GM12878 (cell line): ENCODE data around the gene NUDT1. TPM values are rescaled to one million over a fixed set of nuclear protein-coding genes. Genes with fewer than 3 reads are reported as not detected.

Experiments
- CBFB ChIP-seq: IDR thresholded peaks from 2 replicates; pipeline ENCODE4 v1.6.1; 2016; ENCODE audit warnings: antibody characterized with exemption, low read depth
- CHD4 ChIP-seq: fragments of 200-600 bp; sonication (generic); IDR thresholded peaks from 2 replicates; pipeline ENCODE4 v1.6.1; 2016; ENCODE audit warnings: mild to moderate bottlenecking
- ESRRA ChIP-seq: IDR thresholded peaks from 2 replicates; pipeline ENCODE4 v1.6.1; 2012; ENCODE audit warnings: mild to moderate bottlenecking, low read length, improper control_type of control experiment
- NFXL1 ChIP-seq: fragments of 450-650 bp; IDR thresholded peaks from 2 replicates; pipeline ENCODE4 v1.6.1; 2017; ENCODE audit warnings: antibody characterized with exemption, mild to moderate bottlenecking, borderline replicate concordance
- NR2C2 ChIP-seq: IDR thresholded peaks from 2 replicates; pipeline ENCODE4 v1.6.1; 2011; ENCODE audit warnings: borderline replicate concordance, low read depth; ENCODE audit not compliant: control insufficient read depth, insufficient read length
- SMC3 ChIP-seq: IDR thresholded peaks from 2 replicates; pipeline ENCODE4 v1.6.1; 2011; ENCODE audit warnings: low read length, improper control_type of control experiment, borderline replicate concordance
- TAF1 ChIP-seq: IDR thresholded peaks from 2 replicates; pipeline ENCODE4 v1.6.1; 2011; ENCODE audit warnings: mild to moderate bottlenecking, low read depth, low read length, borderline replicate concordance
- TARDBP ChIP-seq: IDR thresholded peaks from 2 replicates; pipeline ENCODE4 v1.6.1; 2016; ENCODE audit warnings: borderline replicate concordance
- WRNIP1 ChIP-seq: IDR thresholded peaks from 2 replicates; pipeline ENCODE4 v1.6.1; 2011; ENCODE audit warnings: low read depth, low read length, improper control_type of control experiment, borderline replicate concordance
- ZNF24 ChIP-seq: fragments of 450-650 bp; IDR thresholded peaks from 2 replicates; pipeline ENCODE4 v1.6.1; 2017; ENCODE audit warnings: antibody characterized with exemption, mild to moderate bottlenecking
- ZNF592 ChIP-seq: fragments of 450-650 bp; IDR thresholded peaks from 2 replicates; pipeline ENCODE4 v1.6.1; 2017; ENCODE audit warnings: mild to moderate bottlenecking, moderate library complexity
- ZZZ3 ChIP-seq: IDR thresholded peaks from 2 replicates; pipeline ENCODE4 v1.6.1; 2011; ENCODE audit warnings: low read depth; ENCODE audit not compliant: control insufficient read depth, insufficient read length
- polyA plus RNA-seq, 11 experiments: library from polyadenylated mRNA; depleted of rRNA in 4 of 11; unstranded in 6 of 11; stranded (reverse) in 5 of 11; fragments of >200 nt; fragmentation: Nextera tagmentation in 4 of 11; fragmentation: Illumina TruSeq in 1 of 11; extraction: Ambion mirVana in 4 of 11; extraction: Trizol in 1 of 11; gene quantifications; 1 replicate in 1 of 11; 2 replicates in 10 of 11; pipeline versions ENCODE4 v1.2.1 to v1.2.3, GENCODE V29; 2011 to 2016; ENCODE audit warnings: inconsistent platforms in 2 of 11, missing spikeins in 2 of 11, low read depth in 1 of 11
- total RNA-seq, 4 experiments: library from RNA; depleted of rRNA in 3 of 4; stranded (reverse); fragments of >200 nt in 3 of 4; fragmentation: Illumina TruSeq in 1 of 4; extraction: Trizol in 1 of 4; gene quantifications; 2 replicates each; pipeline versions ENCODE4 v1.2.1 to v1.2.3, GENCODE V29; 2013 to 2021
- TF ChIP-seq, protein P1 (sequence below): fragments of 450-650 bp; IDR thresholded peaks from 2 replicates; pipeline ENCODE4 v1.6.1; 2017; ENCODE audit warnings: mild to moderate bottlenecking, moderate library complexity
- TF ChIP-seq, protein P2 (sequence below): fragments of 450-650 bp; formaldehyde crosslinking; IDR thresholded peaks from 2 replicates; pipeline ENCODE4 v1.5.0; 2022; ENCODE audit warnings: mild to moderate bottlenecking, missing genetic modification characterization
- TF ChIP-seq, protein P3 (sequence below): fragments of 450-650 bp; IDR thresholded peaks from 2 replicates; pipeline ENCODE4 v1.6.1; 2017; ENCODE audit warnings: antibody characterized with exemption, mild to moderate bottlenecking, moderate library complexity

Gene NUDT1
- total and polyA plus RNA-seq, 10 of the 15 experiments (the other 5 are each of a cell fraction or from before 2014, with no cell fraction given) = 7.7 to 122 (median 59.2) TPM

- TF ChIP-seq WRNIP1 (no peak), SMC3 (no peak; the same call in 1 of the 2 replicates), TARDBP (no peak; the same call in 1 of the 2 replicates), NR2C2 (no peak), ZNF592 (peak; percentile 91), CBFB (peak; percentile 71; the same call in 1 of the 2 replicates), NFXL1 (no peak), CHD4 (no peak), ESRRA (no peak), TAF1 (peak; percentile 58; the same call in 1 of the 2 replicates), ZNF24 (no peak), ZZZ3 (no peak)
- TF ChIP-seq, protein P1, sequence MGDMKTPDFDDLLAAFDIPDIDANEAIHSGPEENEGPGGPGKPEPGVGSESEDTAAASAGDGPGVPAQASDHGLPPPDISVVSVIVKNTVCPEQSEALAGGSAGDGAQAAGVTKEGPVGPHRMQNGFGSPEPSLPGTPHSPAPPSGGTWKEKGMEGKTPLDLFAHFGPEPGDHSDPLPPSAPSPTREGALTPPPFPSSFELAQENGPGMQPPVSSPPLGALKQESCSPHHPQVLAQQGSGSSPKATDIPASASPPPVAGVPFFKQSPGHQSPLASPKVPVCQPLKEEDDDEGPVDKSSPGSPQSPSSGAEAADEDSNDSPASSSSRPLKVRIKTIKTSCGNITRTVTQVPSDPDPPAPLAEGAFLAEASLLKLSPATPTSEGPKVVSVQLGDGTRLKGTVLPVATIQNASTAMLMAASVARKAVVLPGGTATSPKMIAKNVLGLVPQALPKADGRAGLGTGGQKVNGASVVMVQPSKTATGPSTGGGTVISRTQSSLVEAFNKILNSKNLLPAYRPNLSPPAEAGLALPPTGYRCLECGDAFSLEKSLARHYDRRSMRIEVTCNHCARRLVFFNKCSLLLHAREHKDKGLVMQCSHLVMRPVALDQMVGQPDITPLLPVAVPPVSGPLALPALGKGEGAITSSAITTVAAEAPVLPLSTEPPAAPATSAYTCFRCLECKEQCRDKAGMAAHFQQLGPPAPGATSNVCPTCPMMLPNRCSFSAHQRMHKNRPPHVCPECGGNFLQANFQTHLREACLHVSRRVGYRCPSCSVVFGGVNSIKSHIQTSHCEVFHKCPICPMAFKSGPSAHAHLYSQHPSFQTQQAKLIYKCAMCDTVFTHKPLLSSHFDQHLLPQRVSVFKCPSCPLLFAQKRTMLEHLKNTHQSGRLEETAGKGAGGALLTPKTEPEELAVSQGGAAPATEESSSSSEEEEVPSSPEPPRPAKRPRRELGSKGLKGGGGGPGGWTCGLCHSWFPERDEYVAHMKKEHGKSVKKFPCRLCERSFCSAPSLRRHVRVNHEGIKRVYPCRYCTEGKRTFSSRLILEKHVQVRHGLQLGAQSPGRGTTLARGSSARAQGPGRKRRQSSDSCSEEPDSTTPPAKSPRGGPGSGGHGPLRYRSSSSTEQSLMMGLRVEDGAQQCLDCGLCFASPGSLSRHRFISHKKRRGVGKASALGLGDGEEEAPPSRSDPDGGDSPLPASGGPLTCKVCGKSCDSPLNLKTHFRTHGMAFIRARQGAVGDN = peak; percentile 100
- TF ChIP-seq, protein P2, sequence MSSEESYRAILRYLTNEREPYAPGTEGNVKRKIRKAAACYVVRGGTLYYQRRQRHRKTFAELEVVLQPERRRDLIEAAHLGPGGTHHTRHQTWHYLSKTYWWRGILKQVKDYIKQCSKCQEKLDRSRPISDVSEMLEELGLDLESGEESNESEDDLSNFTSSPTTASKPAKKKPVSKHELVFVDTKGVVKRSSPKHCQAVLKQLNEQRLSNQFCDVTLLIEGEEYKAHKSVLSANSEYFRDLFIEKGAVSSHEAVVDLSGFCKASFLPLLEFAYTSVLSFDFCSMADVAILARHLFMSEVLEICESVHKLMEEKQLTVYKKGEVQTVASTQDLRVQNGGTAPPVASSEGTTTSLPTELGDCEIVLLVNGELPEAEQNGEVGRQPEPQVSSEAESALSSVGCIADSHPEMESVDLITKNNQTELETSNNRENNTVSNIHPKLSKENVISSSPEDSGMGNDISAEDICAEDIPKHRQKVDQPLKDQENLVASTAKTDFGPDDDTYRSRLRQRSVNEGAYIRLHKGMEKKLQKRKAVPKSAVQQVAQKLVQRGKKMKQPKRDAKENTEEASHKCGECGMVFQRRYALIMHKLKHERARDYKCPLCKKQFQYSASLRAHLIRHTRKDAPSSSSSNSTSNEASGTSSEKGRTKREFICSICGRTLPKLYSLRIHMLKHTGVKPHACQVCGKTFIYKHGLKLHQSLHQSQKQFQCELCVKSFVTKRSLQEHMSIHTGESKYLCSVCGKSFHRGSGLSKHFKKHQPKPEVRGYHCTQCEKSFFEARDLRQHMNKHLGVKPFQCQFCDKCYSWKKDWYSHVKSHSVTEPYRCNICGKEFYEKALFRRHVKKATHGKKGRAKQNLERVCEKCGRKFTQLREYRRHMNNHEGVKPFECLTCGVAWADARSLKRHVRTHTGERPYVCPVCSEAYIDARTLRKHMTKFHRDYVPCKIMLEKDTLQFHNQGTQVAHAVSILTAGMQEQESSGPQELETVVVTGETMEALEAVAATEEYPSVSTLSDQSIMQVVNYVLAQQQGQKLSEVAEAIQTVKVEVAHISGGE (CRISPR knock-in tag) = no peak
- TF ChIP-seq, protein P3, sequence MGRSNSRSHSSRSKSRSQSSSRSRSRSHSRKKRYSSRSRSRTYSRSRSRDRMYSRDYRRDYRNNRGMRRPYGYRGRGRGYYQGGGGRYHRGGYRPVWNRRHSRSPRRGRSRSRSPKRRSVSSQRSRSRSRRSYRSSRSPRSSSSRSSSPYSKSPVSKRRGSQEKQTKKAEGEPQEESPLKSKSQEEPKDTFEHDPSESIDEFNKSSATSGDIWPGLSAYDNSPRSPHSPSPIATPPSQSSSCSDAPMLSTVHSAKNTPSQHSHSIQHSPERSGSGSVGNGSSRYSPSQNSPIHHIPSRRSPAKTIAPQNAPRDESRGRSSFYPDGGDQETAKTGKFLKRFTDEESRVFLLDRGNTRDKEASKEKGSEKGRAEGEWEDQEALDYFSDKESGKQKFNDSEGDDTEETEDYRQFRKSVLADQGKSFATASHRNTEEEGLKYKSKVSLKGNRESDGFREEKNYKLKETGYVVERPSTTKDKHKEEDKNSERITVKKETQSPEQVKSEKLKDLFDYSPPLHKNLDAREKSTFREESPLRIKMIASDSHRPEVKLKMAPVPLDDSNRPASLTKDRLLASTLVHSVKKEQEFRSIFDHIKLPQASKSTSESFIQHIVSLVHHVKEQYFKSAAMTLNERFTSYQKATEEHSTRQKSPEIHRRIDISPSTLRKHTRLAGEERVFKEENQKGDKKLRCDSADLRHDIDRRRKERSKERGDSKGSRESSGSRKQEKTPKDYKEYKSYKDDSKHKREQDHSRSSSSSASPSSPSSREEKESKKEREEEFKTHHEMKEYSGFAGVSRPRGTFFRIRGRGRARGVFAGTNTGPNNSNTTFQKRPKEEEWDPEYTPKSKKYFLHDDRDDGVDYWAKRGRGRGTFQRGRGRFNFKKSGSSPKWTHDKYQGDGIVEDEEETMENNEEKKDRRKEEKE = no peak
Observed at GRCh38 chr7:2237109-2237602, 4.9 kb upstream of the NUDT1 start (continued).
